Activated CD8-positive, alpha-beta memory T cell treated with anti-CD3 and anti-CD28 coated beads, Interleukin-2, amount 50 U/mL, for 48 hours (primary cell): ENCODE measurements around the gene SFXN5.

Experiments
- DNase-seq: peaks from one replicate; pipeline ENCODE4 v3.0.0-alpha.2; 2020

Gene SFXN5

GRCh38 chr2:72992734-72993102, 78.8 kb downstream of the SFXN5 start:
- peak; percentile 43 for DNase-seq

- peak; percentile 34 for DNase-seq
These were observed 79.4 kb downstream of the SFXN5 start for GRCh38 chr2:72991980-72992733.

- DNase-seq: peak; percentile 30
These were observed 80.1 kb downstream of the SFXN5 start for GRCh38 chr2:72991439-72991725.

- DNase-seq: peak; percentile 40
These were observed 80.6 kb downstream of the SFXN5 start for GRCh38 chr2:72990695-72991438.

- peak; percentile 26 for DNase-seq
These were observed 81.5 kb downstream of the SFXN5 start for GRCh38 chr2:72989770-72990556.

GRCh38 chr2:72988726-72989273, 82.7 kb downstream of the SFXN5 start:
- DNase-seq: peak; percentile 25

- peak; percentile 28 for DNase-seq
These were observed 83.5 kb downstream of the SFXN5 start for GRCh38 chr2:72988041-72988440.

- no peak for DNase-seq
These were observed 85.4 kb downstream of the SFXN5 start for GRCh38 chr2:72985891-72986683.

GRCh38 chr2:72985136-72985535, 86.4 kb downstream of the SFXN5 start:
- no peak for DNase-seq

GRCh38 chr2:72984172-72984671, 87.3 kb downstream of the SFXN5 start:
- DNase-seq: no peak

- DNase-seq: no peak
These were observed 87.9 kb downstream of the SFXN5 start for GRCh38 chr2:72983500-72984161.

GRCh38 chr2:72982781-72983499, 88.6 kb downstream of the SFXN5 start:
- DNase-seq: no peak

GRCh38 chr2:72982219-72982618, 89.3 kb downstream of the SFXN5 start:
- DNase-seq: no peak

- DNase-seq: no peak
These were observed 90.0 kb downstream of the SFXN5 start for GRCh38 chr2:72981536-72981935.

GRCh38 chr2:72980535-72981217, 90.8 kb downstream of the SFXN5 start:
- DNase-seq: no peak

- no peak for DNase-seq
These were observed 91.6 kb downstream of the SFXN5 start for GRCh38 chr2:72979896-72980295.

- no peak for DNase-seq
These were observed 96.5 kb downstream of the SFXN5 start for GRCh38 chr2:72975017-72975416.

GRCh38 chr2:72974436-72974754, 97.1 kb downstream of the SFXN5 start:
- DNase-seq: no peak

- DNase-seq: peak; percentile 62
These were observed 97.7 kb downstream of the SFXN5 start for GRCh38 chr2:72973566-72974435.

- no peak for DNase-seq
These were observed 98.4 kb downstream of the SFXN5 start for GRCh38 chr2:72973137-72973535.
